ENCODE results near the gene CD177.

GRCh38 chr19:43354305-43354627 is 780 bp downstream of the CD177 start:
- TF ChIP-seq, protein P1, sequence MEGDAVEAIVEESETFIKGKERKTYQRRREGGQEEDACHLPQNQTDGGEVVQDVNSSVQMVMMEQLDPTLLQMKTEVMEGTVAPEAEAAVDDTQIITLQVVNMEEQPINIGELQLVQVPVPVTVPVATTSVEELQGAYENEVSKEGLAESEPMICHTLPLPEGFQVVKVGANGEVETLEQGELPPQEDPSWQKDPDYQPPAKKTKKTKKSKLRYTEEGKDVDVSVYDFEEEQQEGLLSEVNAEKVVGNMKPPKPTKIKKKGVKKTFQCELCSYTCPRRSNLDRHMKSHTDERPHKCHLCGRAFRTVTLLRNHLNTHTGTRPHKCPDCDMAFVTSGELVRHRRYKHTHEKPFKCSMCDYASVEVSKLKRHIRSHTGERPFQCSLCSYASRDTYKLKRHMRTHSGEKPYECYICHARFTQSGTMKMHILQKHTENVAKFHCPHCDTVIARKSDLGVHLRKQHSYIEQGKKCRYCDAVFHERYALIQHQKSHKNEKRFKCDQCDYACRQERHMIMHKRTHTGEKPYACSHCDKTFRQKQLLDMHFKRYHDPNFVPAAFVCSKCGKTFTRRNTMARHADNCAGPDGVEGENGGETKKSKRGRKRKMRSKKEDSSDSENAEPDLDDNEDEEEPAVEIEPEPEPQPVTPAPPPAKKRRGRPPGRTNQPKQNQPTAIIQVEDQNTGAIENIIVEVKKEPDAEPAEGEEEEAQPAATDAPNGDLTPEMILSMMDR (conservative IDR thresholded peaks at IDR 0.05 in 1 of 2, IDR thresholded peaks at IDR 0.05 in 1 of 2; ENCODE audit: low read depth in 1 of 2, low read length in 2 of 2), result no peak
- TF ChIP-seq EZH2 (IDR thresholded peaks at IDR 0.05; ENCODE audit: low read length, missing control alignments), result no peak

Measured in fibroblast of lung (primary cell).